ENCODE results near the gene ARL5B. TPM values are rescaled to one million over a fixed set of nuclear protein-coding genes. Genes with fewer than 3 reads are reported as not detected.

Gene ARL5B
- total RNA-seq, 4 donors from 2014 or later = 5.8 to 6.7 (median 6.4) TPM

- Histone ChIP-seq H3K27me3 (no peaks in the 10 kb centered on the region), H3K27ac (no peak overlapping the region), H3K36me3 (peaks cover 0 to 11% of the 10 kb centered on the region in 2 donors), H3K9me3 (no peaks in the 10 kb centered on the region), H3K4me3 (no peak overlapping the region), H3K4me1 (peaks cover 0 to 2% of the 10 kb centered on the region in 2 donors)
- TF ChIP-seq POLR2A (IDR thresholded peaks at IDR 0.05) (no peak), CTCF (IDR thresholded peaks at IDR 0.05 in 4 of 5, conservative IDR thresholded peaks at IDR 0.05 in 1 of 5) (no peak)
- DNase-seq (no peak), ATAC-seq (no peak)
- in situ Hi-C loops (cut with MboI; ENCODE audit: low sequenced_read_pairs in 4 of 4) (no loop called here), intact Hi-C loops (cut with DNase I; ENCODE audit: low total_unique reads) (no loop called here)
Observed at GRCh38 chr10:18680754-18681153, 21.5 kb downstream of the ARL5B start.

GRCh38 chr10:18681366-18681765 lies 22.1 kb downstream of the ARL5B start:
- DNase-seq (no peak), ATAC-seq (no peak)
- H3K4me3 ChIP-seq = no peak overlapping the region
- H3K9me3 ChIP-seq = no peaks in the 10 kb centered on the region
- in situ Hi-C loops (cut with MboI; ENCODE audit: low sequenced_read_pairs in 4 of 4) = no loop called here
- no peak overlapping the region for H3K27ac ChIP-seq
- H3K36me3 ChIP-seq = peaks cover 0 to 5% of the 10 kb centered on the region in 2 donors
- peaks cover 0 to 2% of the 10 kb centered on the region in 2 donors for H3K4me1 ChIP-seq
- TF ChIP-seq POLR2A (IDR thresholded peaks at IDR 0.05) = no peak
- no peak for TF ChIP-seq CTCF (IDR thresholded peaks at IDR 0.05 in 4 of 5, conservative IDR thresholded peaks at IDR 0.05 in 1 of 5)
- no peaks in the 10 kb centered on the region for H3K27me3 ChIP-seq
- intact Hi-C loops (cut with DNase I; ENCODE audit: low total_unique reads) = no loop called here

GRCh38 chr10:18681971-18682411 lies 22.8 kb downstream of the ARL5B start:
- Histone ChIP-seq H3K9me3 (no peaks in the 10 kb centered on the region), H3K27me3 (no peaks in the 10 kb centered on the region), H3K27ac (no peak overlapping the region), H3K4me3 (no peak overlapping the region), H3K36me3 (no peaks in the 10 kb centered on the region), H3K4me1 (peaks cover 0 to 2% of the 10 kb centered on the region in 2 donors)
- TF ChIP-seq POLR2A (IDR thresholded peaks at IDR 0.05) (no peak), CTCF (IDR thresholded peaks at IDR 0.05 in 4 of 5, conservative IDR thresholded peaks at IDR 0.05 in 1 of 5) (no peak)
- DNase-seq (no peak), ATAC-seq (no peak)
- in situ Hi-C loops (cut with MboI; ENCODE audit: low sequenced_read_pairs in 4 of 4) = no loop called here
- intact Hi-C loops (cut with DNase I; ENCODE audit: low total_unique reads) = no loop called here

GRCh38 chr10:18683427-18683826 lies 24.2 kb downstream of the ARL5B start:
- intact Hi-C loops (cut with DNase I; ENCODE audit: low total_unique reads) = no loop called here
- in situ Hi-C loops (cut with MboI; ENCODE audit: low sequenced_read_pairs in 4 of 4) = no loop called here
- no peak for ATAC-seq
- H3K9me3 ChIP-seq = no peaks in the 10 kb centered on the region
- H3K36me3 ChIP-seq = no peaks in the 10 kb centered on the region
- no peaks in the 10 kb centered on the region for H3K27me3 ChIP-seq
- no peak overlapping the region for H3K27ac ChIP-seq
- peaks cover 0 to 2% of the 10 kb centered on the region in 2 donors for H3K4me1 ChIP-seq
- no peak overlapping the region for H3K4me3 ChIP-seq
- no peak for DNase-seq
- TF ChIP-seq POLR2A (IDR thresholded peaks at IDR 0.05) (no peak), CTCF (IDR thresholded peaks at IDR 0.05 in 4 of 5, conservative IDR thresholded peaks at IDR 0.05 in 1 of 5) (no peak)

- ATAC-seq (no peak), DNase-seq (no peak)
- peaks cover 0 to 2% of the 10 kb centered on the region in 2 donors for H3K4me1 ChIP-seq
- TF ChIP-seq CTCF (IDR thresholded peaks at IDR 0.05 in 4 of 5, conservative IDR thresholded peaks at IDR 0.05 in 1 of 5) (no peak), POLR2A (IDR thresholded peaks at IDR 0.05) (no peak)
- H3K36me3 ChIP-seq = no peaks in the 10 kb centered on the region
- no peak overlapping the region for H3K4me3 ChIP-seq
- H3K9me3 ChIP-seq = no peaks in the 10 kb centered on the region
- intact Hi-C loops (cut with DNase I; ENCODE audit: low total_unique reads) (no loop called here), in situ Hi-C loops (cut with MboI; ENCODE audit: low sequenced_read_pairs in 4 of 4) (no loop called here)
- H3K27me3 ChIP-seq = no peaks in the 10 kb centered on the region
- H3K27ac ChIP-seq = no peak overlapping the region
Observed at GRCh38 chr10:18684416-18684815, 25.2 kb downstream of the ARL5B start.
